ENCODE results near the gene FLT1.

The FLT1 gene

GRCh38 chr13:28318496-28318895 lies 176.4 kb downstream of the FLT1 start:
- no peak for DNase-seq (ENCODE audit: low read depth in 3 of 3)

DNA sequence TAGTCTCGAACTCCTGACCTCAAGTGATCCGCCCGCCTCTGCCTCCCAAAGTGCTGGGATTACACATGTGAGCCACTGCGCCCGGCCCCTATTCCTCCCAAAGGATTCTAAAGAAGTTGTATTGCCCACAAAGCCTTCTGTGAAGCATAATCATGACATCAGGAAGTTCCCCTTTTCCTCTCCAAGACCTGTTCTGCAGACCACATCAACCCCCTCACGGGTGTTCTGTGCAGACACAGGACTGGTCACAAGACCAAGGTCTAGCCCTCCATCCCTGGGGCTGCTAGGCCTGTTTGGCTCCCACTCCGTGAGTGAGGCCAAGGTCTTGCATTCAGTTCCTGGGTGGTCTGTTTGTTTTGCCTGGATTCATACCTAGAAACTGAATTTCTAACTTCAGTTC lies 178.1 kb downstream of the FLT1 start:
- no peak for DNase-seq (ENCODE audit: low read depth in 3 of 3)

GRCh38 chr13:28316129-28316528 lies 178.8 kb downstream of the FLT1 start:
- DNase-seq (ENCODE audit: low read depth in 3 of 3), result no peak

DNA sequence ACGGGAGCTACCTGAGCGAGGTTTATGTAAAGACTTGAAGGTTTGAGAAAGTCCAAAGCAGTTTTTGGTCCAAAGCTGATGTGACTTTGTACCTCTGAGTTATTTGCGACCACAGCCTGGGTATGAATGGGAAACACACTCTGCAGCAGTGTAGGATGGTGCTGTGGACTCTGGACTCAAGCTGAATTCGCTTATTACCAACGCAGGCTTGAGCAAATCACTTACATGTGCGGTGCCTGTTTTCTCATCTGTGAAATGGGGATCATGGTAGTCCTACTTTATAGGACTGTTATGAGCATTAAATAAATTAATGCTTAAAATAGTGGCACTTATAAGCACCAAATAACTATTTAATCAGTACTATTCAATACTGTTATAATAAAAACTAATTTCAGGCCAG lies 180.0 kb downstream of the FLT1 start:
- DNase-seq (ENCODE audit: low read depth in 3 of 3), result no peak

DNA sequence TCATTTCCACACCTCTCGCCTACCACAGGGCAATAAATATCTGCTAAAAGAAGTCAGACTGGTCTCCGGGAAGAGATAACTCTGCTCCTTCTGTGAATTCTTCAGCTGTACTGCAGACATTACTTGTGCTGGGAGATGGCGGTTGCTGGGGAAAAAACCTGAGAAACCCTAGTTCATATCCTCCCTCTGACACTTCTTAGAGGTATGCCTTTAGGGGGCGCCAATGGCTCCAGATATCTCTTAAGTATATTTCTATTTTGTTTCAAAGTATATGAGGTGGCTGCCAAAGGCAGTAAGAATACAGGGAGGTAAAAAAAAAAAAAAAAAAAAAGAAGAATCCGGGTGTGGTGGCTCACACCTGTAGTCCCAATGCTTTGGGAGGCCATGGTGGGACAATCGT lies 181.3 kb downstream of the FLT1 start:
- DNase-seq (ENCODE audit: low read depth in 3 of 3), result peak in 1 of 3 donors; percentile 8

- DNase-seq (ENCODE audit: low read depth in 3 of 3), result no peak
Observed at GRCh38 chr13:28306325-28306724, 188.6 kb downstream of the FLT1 start.

- no peak for DNase-seq (ENCODE audit: low read depth in 3 of 3)
Observed at GRCh38 chr13:28301839-28302238, 193.1 kb downstream of the FLT1 start.

DNA sequence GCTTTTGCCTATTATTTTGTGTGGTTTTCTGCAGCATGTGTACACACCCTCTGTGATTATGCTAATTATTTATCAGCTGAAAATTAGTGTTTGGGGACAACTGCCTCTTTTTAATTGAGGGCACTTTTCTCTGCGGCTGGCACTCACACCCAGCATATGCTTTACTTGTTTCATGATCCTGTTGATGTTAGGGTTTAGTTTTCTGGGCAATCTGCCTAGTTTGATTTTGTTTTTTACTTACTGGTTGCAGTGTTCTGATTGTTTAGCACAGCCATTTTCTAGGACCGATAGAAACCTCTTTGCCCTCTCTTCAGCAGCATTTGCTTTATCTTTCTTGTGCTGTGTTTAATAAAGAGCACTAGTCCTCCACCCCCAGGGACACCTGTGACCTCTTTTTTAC lies 195.0 kb downstream of the FLT1 start:
- no peak for DNase-seq (ENCODE audit: low read depth in 3 of 3)

- no peak for DNase-seq (ENCODE audit: low read depth in 3 of 3)
Observed at GRCh38 chr13:28297341-28297740, 197.6 kb downstream of the FLT1 start.

- DNase-seq (ENCODE audit: low read depth in 3 of 3), result no peak
Observed at GRCh38 chr13:28286263-28286662, 208.7 kb downstream of the FLT1 start.

DNA sequence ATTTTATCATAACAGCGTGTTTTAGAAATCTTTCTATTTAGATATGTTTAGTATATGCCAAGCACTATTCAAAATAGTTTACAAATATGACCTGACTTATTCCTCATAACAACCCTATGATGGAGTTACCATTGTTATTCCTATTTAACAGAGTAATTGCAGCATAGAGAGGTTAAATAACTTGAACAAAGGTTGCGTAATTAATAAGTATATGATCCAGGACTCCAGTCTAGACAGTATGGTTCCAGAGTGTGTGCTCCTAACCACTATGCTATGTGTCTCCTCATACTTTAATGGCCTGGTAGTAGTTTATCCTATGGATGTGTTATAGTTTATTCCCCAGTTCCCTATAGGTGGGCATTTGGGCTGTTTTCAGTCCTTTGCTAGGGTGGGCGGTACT lies 211.3 kb downstream of the FLT1 start:
- no peak for DNase-seq (ENCODE audit: low read depth in 3 of 3)

DNA sequence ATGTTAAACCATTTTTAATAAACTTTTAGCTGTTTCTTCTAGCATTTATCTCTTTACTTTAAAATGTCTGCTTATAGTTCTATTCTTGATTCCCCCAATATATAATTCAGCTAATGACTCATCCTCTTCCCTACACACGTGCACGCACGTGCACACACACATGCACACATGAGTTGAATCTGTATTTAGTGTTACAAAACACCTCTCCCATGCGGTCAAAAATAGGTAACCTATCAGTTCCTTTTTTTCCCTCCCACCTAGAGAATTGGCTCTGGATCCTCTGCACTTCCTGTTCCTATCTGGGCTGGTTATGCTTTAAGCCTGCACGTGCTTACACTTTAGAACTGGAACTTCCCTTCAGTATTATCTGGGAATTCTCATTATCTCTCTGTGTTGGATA lies 212.5 kb downstream of the FLT1 start:
- DNase-seq (ENCODE audit: low read depth in 3 of 3), result no peak

DNA sequence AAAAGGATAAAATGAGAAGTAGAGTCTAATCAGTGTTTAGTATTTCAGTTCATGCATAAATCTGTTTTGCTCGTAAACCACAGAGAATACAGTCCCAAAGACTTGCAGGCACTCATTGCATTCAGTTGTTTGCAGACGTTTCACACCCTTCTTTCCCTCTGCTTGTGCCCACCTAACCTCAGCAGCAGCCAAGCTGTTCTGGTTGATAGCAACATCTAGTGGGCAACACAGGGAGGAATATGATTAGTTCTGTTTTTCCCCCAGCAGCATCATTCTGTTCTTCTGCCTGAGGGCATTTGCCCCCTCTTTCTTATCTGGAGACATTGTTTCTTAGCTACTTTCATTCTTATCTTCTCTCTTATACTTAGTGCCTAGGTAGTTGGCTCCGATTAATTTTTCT lies 221.0 kb downstream of the FLT1 start:
- no peak for DNase-seq (ENCODE audit: low read depth in 3 of 3)

- DNase-seq (ENCODE audit: low read depth in 3 of 3), result no peak
Observed at GRCh38 chr13:28271056-28271840, 223.7 kb downstream of the FLT1 start.

GRCh38 chr13:28268800-28269223 lies 226.1 kb downstream of the FLT1 start:
- no peak for DNase-seq (ENCODE audit: low read depth in 3 of 3)

- no peak for DNase-seq (ENCODE audit: low read depth in 3 of 3)
Observed at GRCh38 chr13:28267497-28267896, 227.4 kb downstream of the FLT1 start.

GRCh38 chr13:28258417-28258816 lies 236.5 kb downstream of the FLT1 start:
- no peak for DNase-seq (ENCODE audit: low read depth in 3 of 3)

GRCh38 chr13:28257305-28257704 lies 237.6 kb downstream of the FLT1 start:
- no peak for DNase-seq (ENCODE audit: low read depth in 3 of 3)

- no peak for DNase-seq (ENCODE audit: low read depth in 3 of 3)
Observed at GRCh38 chr13:28252547-28252946, 242.4 kb downstream of the FLT1 start.

DNA sequence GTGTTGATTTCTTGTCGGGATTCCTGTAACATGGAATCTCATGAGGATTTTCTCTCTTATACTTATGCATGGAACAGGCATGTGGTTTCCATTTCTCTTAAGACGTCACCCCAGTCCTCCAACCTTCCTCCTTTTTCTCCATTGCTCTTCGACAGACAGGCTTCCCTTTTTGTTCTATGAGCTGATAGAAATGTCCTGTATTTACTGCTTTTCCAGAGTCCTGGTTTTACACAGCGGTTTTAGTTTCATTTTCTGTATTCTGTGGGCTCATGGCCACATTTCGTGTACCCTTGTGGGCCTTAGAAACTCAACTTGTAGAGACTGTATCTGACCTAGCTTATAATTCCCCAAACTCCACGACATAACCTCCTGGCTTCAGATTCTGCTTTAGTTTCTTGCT lies 243.5 kb downstream of the FLT1 start:
- DNase-seq (ENCODE audit: low read depth in 3 of 3), result no peak

GRCh38 chr13:28250542-28250941 lies 244.4 kb downstream of the FLT1 start:
- DNase-seq (ENCODE audit: low read depth in 3 of 3), result no peak

Measured in stimulated activated CD4-positive, alpha-beta T cell treated with anti-CD3 and anti-CD28 coated beads, TNF-alpha, amount 100 ng/mL, for 48 hours (primary cell).